ENCODE results near the gene PLPP4. TPM values are rescaled to one million over a fixed set of nuclear protein-coding genes. Genes with fewer than 3 reads are reported as not detected.

The PLPP4 gene
- total RNA-seq, 1 experiment from 2014 or later: 1.3 TPM

DNA sequence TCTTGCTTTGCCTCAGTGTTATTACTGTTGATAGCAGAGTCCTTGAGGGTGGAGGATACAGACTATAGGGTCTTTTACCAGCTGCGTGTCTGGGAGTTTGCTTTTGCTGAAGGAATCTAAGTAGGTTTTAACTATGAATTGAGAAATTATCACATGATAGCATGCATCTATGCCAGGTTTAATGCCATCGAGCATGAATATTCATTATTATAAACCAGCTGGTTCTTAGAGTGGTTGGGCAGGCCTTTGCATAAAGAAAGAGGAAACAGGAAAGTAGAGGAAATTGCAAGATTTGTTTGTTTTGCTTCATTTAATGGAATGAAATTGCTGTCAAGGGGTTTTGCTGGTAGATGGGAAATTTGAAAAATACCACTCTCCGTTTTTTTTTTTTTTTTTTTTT is 70.7 kb downstream of the PLPP4 start:
- CTCF ChIA-PET: interaction anchor here (1.4 kb wide), 1 partner anchor 105 kb away, joined by 3 read pairs; no protein-coding TSS in a partner anchor
- POLR2A ChIA-PET: no interaction called here
- no TSS peak for BruUV-seq (replicated peaks)
- H3K4me3 Mint-ChIP-seq (ENCODE audit: unreplicated experiment): no peak overlapping the region
- intact Hi-C loops (cut with micrococcal nuclease): no loop called here
- no peaks in the 10 kb centered on the region for H3K9me3 Mint-ChIP-seq (ENCODE audit: unreplicated experiment)
- TF ChIP-seq, protein P1, sequence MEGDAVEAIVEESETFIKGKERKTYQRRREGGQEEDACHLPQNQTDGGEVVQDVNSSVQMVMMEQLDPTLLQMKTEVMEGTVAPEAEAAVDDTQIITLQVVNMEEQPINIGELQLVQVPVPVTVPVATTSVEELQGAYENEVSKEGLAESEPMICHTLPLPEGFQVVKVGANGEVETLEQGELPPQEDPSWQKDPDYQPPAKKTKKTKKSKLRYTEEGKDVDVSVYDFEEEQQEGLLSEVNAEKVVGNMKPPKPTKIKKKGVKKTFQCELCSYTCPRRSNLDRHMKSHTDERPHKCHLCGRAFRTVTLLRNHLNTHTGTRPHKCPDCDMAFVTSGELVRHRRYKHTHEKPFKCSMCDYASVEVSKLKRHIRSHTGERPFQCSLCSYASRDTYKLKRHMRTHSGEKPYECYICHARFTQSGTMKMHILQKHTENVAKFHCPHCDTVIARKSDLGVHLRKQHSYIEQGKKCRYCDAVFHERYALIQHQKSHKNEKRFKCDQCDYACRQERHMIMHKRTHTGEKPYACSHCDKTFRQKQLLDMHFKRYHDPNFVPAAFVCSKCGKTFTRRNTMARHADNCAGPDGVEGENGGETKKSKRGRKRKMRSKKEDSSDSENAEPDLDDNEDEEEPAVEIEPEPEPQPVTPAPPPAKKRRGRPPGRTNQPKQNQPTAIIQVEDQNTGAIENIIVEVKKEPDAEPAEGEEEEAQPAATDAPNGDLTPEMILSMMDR (IDR thresholded peaks at IDR 0.05; ENCODE audit: unreplicated experiment): no peak
- DNase-seq (ENCODE audit: unreplicated experiment): no peak
- H3K36me3 Mint-ChIP-seq (ENCODE audit: insufficient read depth, unreplicated experiment): no peaks in the 10 kb centered on the region
- no peaks in the 10 kb centered on the region for H3K27me3 Mint-ChIP-seq (ENCODE audit: insufficient read depth, unreplicated experiment)
- no peaks in the 10 kb centered on the region for H3K4me1 Mint-ChIP-seq (ENCODE audit: insufficient read depth, unreplicated experiment)
- no peak overlapping the region for H3K27ac Mint-ChIP-seq (ENCODE audit: low read depth, unreplicated experiment)

DNA sequence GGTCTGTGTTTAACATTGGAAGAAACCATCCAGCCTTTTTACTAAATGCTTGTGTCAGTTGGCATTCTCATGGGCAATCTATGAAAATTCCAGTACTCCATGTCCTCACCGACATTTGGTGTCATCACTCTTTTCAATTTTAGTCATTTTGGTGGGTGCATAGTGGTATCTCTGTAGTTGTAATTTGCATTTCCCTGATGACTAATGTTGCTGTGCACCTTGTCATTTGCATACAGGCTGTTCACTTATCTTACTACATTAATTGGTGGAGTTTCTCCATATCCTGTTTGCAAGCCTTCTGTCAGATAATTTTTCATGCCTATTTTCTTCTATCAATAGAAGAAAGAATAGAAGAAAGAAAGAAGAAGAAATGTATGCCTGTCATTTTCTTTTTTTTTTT is 73.7 kb downstream of the PLPP4 start:
- H3K4me1 Mint-ChIP-seq (ENCODE audit: insufficient read depth, unreplicated experiment): no peaks in the 10 kb centered on the region
- TF ChIP-seq, protein P1 (IDR thresholded peaks at IDR 0.05; ENCODE audit: unreplicated experiment): no peak
- DNase-seq (ENCODE audit: unreplicated experiment): no peak
- no peaks in the 10 kb centered on the region for H3K36me3 Mint-ChIP-seq (ENCODE audit: insufficient read depth, unreplicated experiment)
- no peaks in the 10 kb centered on the region for H3K9me3 Mint-ChIP-seq (ENCODE audit: unreplicated experiment)
- CTCF ChIA-PET: no interaction called here
- no peaks in the 10 kb centered on the region for H3K27me3 Mint-ChIP-seq (ENCODE audit: insufficient read depth, unreplicated experiment)
- H3K27ac Mint-ChIP-seq (ENCODE audit: low read depth, unreplicated experiment): no peak overlapping the region
- intact Hi-C loops (cut with micrococcal nuclease): no loop called here
- POLR2A ChIA-PET: no interaction called here
- BruUV-seq (replicated peaks): no TSS peak
- H3K4me3 Mint-ChIP-seq (ENCODE audit: unreplicated experiment): no peak overlapping the region

DNA sequence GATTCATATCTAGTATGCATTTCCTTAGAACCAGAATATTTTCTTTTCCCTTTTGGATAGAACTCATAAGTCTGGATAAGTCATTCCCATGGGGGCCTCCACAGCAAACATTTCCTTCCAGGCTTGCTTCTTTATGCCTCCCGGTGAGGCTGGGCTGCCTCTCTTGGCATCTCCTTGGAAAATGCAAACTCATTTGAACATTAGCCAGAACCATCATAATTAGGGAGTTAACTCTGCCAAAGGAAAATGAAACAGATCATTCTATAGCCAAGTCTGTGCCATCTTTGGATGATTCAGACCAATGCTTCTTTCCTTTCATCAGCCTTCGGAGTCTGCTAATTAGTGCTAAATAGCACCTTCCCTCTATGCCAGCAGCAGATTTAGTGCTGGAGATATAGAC is 81.1 kb downstream of the PLPP4 start:
- Mint-ChIP-seq H3K27me3 (ENCODE audit: insufficient read depth, unreplicated experiment) (no peaks in the 10 kb centered on the region), H3K4me3 (ENCODE audit: unreplicated experiment) (no peak overlapping the region), H3K36me3 (ENCODE audit: insufficient read depth, unreplicated experiment) (no peaks in the 10 kb centered on the region), H3K9me3 (ENCODE audit: unreplicated experiment) (no peaks in the 10 kb centered on the region), H3K4me1 (ENCODE audit: insufficient read depth, unreplicated experiment) (no peaks in the 10 kb centered on the region), H3K27ac (ENCODE audit: low read depth, unreplicated experiment) (no peak overlapping the region)
- BruUV-seq (replicated peaks): no TSS peak
- ChIA-PET POLR2A (no interaction called here), CTCF (no interaction called here)
- intact Hi-C loops (cut with micrococcal nuclease): no loop called here
- DNase-seq (ENCODE audit: unreplicated experiment): no peak
- TF ChIP-seq, protein P1 (IDR thresholded peaks at IDR 0.05; ENCODE audit: unreplicated experiment): no peak

DNA sequence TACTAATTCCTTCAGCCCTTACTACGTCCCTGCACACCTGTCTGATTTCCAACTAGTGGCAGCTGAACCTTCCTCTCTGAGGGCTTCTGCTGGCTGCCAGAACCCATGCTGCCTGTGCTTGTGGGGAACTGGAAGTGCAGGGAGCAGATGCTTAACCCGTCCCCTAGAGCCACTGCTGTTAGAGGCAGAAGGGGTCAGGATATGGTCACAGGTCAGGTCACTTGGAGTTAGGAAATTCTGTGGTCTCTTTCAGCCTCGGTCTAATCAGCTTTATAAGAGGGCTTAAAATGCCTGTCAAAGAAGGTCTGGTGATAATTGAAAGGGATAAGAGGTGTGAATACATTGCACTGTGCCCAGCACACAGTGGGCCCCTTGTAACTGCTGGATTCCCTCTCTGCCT is 82.0 kb downstream of the PLPP4 start:
- no TSS peak for BruUV-seq (replicated peaks)
- CTCF ChIA-PET: no interaction called here
- Mint-ChIP-seq H3K27me3 (ENCODE audit: insufficient read depth, unreplicated experiment) (no peaks in the 10 kb centered on the region), H3K4me1 (ENCODE audit: insufficient read depth, unreplicated experiment) (no peaks in the 10 kb centered on the region), H3K27ac (ENCODE audit: low read depth, unreplicated experiment) (no peak overlapping the region), H3K4me3 (ENCODE audit: unreplicated experiment) (no peak overlapping the region), H3K9me3 (ENCODE audit: unreplicated experiment) (no peaks in the 10 kb centered on the region), H3K36me3 (ENCODE audit: insufficient read depth, unreplicated experiment) (no peaks in the 10 kb centered on the region)
- TF ChIP-seq, protein P1 (IDR thresholded peaks at IDR 0.05; ENCODE audit: unreplicated experiment): no peak
- intact Hi-C loops (cut with micrococcal nuclease): no loop called here
- POLR2A ChIA-PET: no interaction called here
- DNase-seq (ENCODE audit: unreplicated experiment): no peak

Data from MCF 10A (cell line).